Measurements from ENCODE around the gene ERH. TPM values are rescaled to one million over a fixed set of nuclear protein-coding genes. Genes with fewer than 3 reads are reported as not detected.

ERH gene
- polyA plus RNA-seq, 1 experiment = 164 TPM

GRCh38 chr14:69366761-69367160 lies 31.3 kb downstream of the ERH start:
- CTCF ChIA-PET = interaction anchor here (1.3 kb wide), 1 partner anchor 79 kb away, joined by 3 read pairs; no protein-coding TSS in a partner anchor
- TF ChIP-seq CTCF (IDR thresholded peaks at IDR 0.05; ENCODE audit: low read depth, low read length) = no peak
- Histone ChIP-seq H3K27me3 (ENCODE audit: control insufficient read depth, insufficient read depth, low read length) (no peaks in the 10 kb centered on the region), H3K9me3 (ENCODE audit: control insufficient read depth, insufficient read depth, low read length) (no peaks in the 10 kb centered on the region), H3K27ac (ENCODE audit: low read depth, low read length) (no peak overlapping the region), H3K4me3 (ENCODE audit: low read depth, low read length) (no peak overlapping the region)
- POLR2A ChIA-PET = no interaction called here
- DNase-seq (ENCODE audit: low read depth, low spot score) = no peak

GRCh38 chr14:69366069-69366468 lies 32.0 kb downstream of the ERH start:
- ChIA-PET POLR2A (no interaction called here), CTCF (interaction anchor here (1.3 to 4.7 kb wide), 2 partner anchors 78 to 124 kb away, joined by 3 to 61 read pairs; no protein-coding TSS in a partner anchor)
- Histone ChIP-seq H3K9me3 (ENCODE audit: control insufficient read depth, insufficient read depth, low read length) (no peaks in the 10 kb centered on the region), H3K4me3 (ENCODE audit: low read depth, low read length) (no peak overlapping the region), H3K27me3 (ENCODE audit: control insufficient read depth, insufficient read depth, low read length) (no peaks in the 10 kb centered on the region), H3K27ac (ENCODE audit: low read depth, low read length) (no peak overlapping the region)
- no peak for DNase-seq (ENCODE audit: low read depth, low spot score)
- TF ChIP-seq CTCF (IDR thresholded peaks at IDR 0.05; ENCODE audit: low read depth, low read length) = no peak

DNA sequence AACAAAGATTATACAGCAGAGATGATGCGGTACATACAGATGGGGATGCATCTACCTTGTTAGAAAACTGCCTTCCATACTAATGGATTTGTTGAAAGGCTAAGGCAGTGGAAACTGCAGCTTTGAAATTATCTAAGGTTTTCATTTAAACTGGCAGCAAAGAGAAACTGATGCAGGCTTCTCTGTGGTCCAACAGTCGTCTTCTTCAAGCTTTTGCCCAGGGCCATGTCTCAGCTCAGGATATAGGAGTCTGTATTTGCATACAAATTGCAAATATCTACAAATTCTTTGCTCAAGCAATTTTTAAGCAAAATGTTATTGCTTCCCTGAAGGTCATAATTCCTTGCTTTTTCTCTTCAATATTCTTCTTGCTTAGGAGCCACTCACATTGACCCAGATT lies 33.7 kb downstream of the ERH start:
- no peaks in the 10 kb centered on the region for H3K9me3 ChIP-seq (ENCODE audit: control insufficient read depth, insufficient read depth, low read length)
- H3K27me3 ChIP-seq (ENCODE audit: control insufficient read depth, insufficient read depth, low read length) = no peaks in the 10 kb centered on the region
- DNase-seq (ENCODE audit: low read depth, low spot score) = no peak
- H3K4me3 ChIP-seq (ENCODE audit: low read depth, low read length) = no peak overlapping the region
- TF ChIP-seq CTCF (IDR thresholded peaks at IDR 0.05; ENCODE audit: low read depth, low read length) = no peak
- H3K27ac ChIP-seq (ENCODE audit: low read depth, low read length) = no peak overlapping the region
- ChIA-PET CTCF (interaction anchor here (1.3 to 4.7 kb wide), 4 partner anchors 17 to 235 kb away, joined by 3 to 61 read pairs (median 8); no protein-coding TSS in a partner anchor), POLR2A (no interaction called here)

GRCh38 chr14:69363964-69364363 lies 34.1 kb downstream of the ERH start:
- no peaks in the 10 kb centered on the region for H3K9me3 ChIP-seq (ENCODE audit: control insufficient read depth, insufficient read depth, low read length)
- DNase-seq (ENCODE audit: low read depth, low spot score) = no peak
- no peak overlapping the region for H3K4me3 ChIP-seq (ENCODE audit: low read depth, low read length)
- ChIA-PET CTCF (interaction anchor here (0.7 to 4.7 kb wide), 7 partner anchors 34 to 234 kb away, joined by 3 to 61 read pairs (median 3); partner anchors contain the start of gene ERH), POLR2A (no interaction called here)
- peaks cover under 1% of the 10 kb centered on the region for H3K27me3 ChIP-seq (ENCODE audit: control insufficient read depth, insufficient read depth, low read length)
- TF ChIP-seq CTCF (IDR thresholded peaks at IDR 0.05; ENCODE audit: low read depth, low read length) = no peak
- no peak overlapping the region for H3K27ac ChIP-seq (ENCODE audit: low read depth, low read length)

- CTCF ChIA-PET = interaction anchor here (0.6 to 4.7 kb wide), 12 partner anchors 11 to 313 kb away, joined by 3 to 61 read pairs (median 3); partner anchors contain the start of gene ERH
- Histone ChIP-seq H3K9me3 (ENCODE audit: control insufficient read depth, insufficient read depth, low read length) (no peaks in the 10 kb centered on the region; the same call in 1 of the 2 replicates), H3K27me3 (ENCODE audit: control insufficient read depth, insufficient read depth, low read length) (peaks cover 3% of the 10 kb centered on the region), H3K27ac (ENCODE audit: low read depth, low read length) (no peak overlapping the region), H3K4me3 (ENCODE audit: low read depth, low read length) (no peak overlapping the region)
- peak; percentile 11 for DNase-seq (ENCODE audit: low read depth, low spot score)
- POLR2A ChIA-PET = interaction anchor here (0.5 kb wide), 1 partner anchor 444 kb away, joined by 3 read pairs; no protein-coding TSS in a partner anchor
- TF ChIP-seq CTCF (IDR thresholded peaks at IDR 0.05; ENCODE audit: low read depth, low read length) = peak; percentile 62
Observed at GRCh38 chr14:69363055-69363454, 35.0 kb downstream of the ERH start.

All from AG04450 (cell line).